GM21360 (cell line): ENCODE data around the gene TMEM270.
A peak's percentile ranks its signal among the peaks of the same experiment; 100 is the strongest.
"Not testable (repeated sequence)": the region's sequence is repeated elsewhere in the genome, so short reads cannot be mapped to it uniquely, and the experiment has no call there.

Experiments used
- ATAC-seq: cut with Tn5 transposase; IDR thresholded peaks from one replicate; pipeline ENCODE4 v1.9.1; 2021; ENCODE audit warnings: mild to moderate bottlenecking, moderate library complexity; ENCODE audit not compliant: unreplicated experiment

Gene TMEM270

DNA sequence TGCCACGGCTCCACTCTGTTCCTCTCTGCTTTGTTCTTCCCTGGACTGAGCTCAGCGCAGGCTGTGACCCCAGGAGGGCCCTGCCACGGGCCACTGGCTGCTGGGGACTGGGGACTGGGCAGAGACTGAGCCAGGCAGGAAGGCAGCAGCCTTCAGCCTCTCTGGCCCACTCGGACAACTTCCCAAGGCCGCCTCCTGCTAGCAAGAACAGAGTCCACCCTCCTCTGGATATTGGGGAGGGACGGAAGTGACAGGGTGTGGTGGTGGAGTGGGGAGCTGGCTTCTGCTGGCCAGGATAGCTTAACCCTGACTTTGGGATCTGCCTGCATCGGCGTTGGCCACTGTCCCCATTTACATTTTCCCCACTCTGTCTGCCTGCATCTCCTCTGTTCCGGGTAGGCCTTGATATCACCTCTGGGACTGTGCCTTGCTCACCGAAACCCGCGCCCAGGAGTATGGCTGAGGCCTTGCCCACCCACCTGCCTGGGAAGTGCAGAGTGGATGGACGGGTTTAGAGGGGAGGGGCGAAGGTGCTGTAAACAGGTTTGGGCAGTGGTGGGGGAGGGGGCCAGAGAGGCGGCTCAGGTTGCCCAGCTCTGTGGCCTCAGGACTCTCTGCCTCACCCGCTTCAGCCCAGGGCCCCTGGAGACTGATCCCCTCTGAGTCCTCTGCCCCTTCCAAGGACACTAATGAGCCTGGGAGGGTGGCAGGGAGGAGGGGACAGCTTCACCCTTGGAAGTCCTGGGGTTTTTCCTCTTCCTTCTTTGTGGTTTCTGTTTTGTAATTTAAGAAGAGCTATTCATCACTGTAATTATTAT lies 28.9 kb upstream of the TMEM270 start:
- ATAC-seq, result no peak

DNA sequence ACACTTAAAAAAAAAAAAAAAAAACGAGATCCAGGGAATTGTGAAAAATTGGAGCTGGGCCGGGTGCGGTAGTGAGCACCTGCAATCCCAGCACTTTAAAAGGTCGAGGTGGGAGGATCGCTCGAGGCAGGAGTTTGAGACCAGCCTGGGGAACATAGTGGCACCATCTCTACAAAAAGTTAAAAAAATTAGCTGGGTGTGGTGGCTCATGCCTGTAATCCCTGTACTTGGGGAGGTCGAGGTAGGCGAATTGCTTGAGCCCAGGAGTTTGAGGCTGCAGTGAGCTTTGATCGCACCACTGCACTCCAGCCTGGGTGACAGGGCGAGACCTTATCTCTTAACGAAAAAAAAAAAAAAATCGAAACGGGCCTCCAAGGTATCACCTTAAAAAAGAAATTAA lies 28.2 kb upstream of the TMEM270 start:
- no peak for ATAC-seq

GRCh38 chr7:73833251-73833919 lies 27.6 kb upstream of the TMEM270 start:
- no peak for ATAC-seq

DNA sequence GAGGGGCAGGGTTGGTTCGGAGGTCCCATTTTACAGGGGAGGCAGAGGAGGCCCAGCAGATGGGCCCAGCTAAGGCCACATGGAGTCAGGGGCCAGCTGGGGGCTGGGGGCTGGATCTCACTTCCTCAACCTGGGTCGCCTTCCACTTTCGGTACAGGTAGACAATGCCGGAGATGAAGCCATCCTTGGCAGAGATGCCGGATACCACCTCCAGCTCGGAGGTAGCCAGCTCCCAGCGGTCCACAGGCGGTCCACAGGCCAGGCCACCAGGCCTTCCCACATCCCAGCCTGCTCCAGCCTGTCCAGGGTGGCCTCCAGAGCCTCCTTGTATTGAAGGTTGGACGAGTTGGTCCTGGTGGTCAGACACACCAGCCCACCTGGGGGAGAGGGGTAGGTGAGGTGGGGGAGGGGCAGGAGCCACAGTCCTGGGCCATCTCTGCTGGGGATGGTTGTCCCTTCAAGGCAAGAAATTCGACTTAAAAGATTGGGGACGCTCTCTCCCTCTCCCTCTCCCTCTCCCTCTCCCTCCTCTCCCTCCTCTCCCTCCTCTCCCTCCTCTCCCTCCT lies 26.2 kb upstream of the TMEM270 start:
- no peak for ATAC-seq

DNA sequence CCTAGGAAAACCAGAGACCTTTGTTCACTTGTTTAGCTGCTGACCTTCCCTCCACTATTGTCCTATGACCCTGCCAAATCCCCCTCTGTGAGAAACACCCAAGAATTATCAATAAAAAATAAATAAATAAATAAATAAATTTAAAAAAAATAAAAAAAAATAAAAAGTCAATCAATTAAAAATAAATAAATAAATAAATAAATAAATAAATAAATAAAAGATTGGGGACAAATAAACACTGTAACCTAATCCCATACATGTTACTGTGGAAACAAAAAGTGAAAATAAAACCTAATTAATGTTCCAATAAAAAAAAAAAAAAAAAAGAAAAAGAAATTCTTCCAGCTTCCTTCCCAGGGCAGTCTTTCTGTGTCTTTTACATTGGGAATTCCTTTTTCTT lies 23.8 kb upstream of the TMEM270 start:
- ATAC-seq, result not testable (repeated sequence)

DNA sequence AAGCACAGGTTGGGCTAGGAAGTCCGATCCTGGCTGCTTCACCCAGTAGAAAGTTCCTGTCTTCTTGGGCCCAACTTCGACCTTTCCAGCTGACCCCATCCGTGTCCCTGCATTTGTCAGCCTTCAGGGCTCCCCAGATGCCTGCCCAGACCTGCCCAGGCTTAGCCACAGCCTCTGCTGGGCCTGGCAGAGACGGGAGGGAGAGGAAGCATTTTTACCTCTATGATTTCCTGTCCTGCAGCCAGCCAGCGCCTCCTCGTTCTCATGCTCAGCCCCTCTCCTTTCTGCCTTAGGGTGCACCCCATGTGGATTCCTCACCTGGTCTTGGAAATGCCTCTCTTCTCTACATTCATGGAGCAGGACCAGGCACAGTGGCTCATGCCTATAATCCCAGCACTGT lies 22.3 kb upstream of the TMEM270 start:
- no peak for ATAC-seq

GRCh38 chr7:73839290-73839689 lies 21.7 kb upstream of the TMEM270 start:
- no peak for ATAC-seq

GRCh38 chr7:73839743-73840714 lies 20.9 kb upstream of the TMEM270 start:
- no peak for ATAC-seq

- no peak for ATAC-seq
These were observed 20.1 kb upstream of the TMEM270 start for GRCh38 chr7:73840715-73841379.

DNA sequence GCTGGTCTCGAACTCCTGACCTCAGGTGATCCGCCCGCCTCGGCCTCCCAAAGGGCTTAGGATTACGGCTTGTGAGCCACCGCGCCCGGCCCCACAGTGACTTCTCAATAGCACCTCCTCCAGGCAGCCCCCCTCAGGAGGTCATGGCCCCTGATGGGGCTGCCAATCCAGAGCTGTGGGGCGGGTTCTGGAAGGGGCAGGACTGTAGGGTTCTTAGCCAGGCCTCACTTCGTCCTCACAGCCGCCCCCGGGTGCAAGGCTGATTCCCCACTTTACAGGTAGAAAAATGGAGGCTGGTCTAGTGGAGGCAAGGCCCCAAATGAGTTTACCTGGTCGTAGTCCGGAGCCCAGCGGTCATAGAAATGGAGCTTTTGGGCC lies 19.3 kb upstream of the TMEM270 start:
- no peak for ATAC-seq

DNA sequence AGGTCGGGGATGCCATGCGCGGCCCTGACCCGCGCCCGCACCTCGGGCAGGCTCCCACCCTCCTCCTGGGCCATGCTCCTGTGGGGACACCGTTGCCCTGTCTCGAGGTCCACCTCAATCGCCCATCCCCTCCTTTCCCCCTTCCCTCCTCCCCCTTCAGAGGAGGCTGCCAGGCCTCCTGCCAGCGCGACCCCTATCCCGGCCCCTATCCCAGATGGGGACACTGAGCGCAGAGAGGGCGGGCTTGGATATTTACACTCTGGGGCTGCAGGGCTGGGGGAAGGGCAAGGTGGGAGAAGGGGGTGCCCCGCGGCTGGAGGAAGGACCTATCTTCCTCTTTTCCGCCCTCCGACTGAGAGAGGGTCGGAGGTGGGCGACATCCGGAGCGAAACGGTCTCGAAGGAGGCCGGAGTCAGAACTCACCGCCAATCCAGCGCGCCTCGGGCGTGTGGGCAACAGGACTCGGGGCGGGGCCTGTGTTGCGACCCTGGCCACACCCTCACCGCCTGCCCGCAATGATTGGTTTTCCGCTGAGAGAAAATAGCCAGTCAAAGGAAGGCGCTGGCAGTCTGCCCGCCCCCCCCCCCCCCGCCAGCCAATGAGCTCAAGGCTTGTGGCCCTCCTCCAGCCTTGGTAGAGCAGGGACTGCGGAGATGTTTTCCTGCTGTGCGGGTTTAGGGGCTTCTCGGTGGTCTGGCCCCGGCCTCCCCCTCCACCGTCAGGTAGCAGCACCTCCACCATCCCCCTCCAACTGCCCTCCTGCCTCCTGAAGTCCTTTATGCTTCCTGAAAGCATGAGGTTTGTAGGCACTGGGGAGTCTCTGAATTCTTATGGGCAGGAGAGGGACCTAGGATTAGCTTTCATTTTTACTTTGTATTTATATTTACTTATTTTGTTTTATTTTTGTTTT lies 18.6 kb upstream of the TMEM270 start, which contains the start of gene METTL27:
Gene METTL27 (minus strand): TSS at position 450 of the 910 bp plus-strand sequence. CDS start 376 bp downstream, at position 74.
- peak; percentile 84 for ATAC-seq

DNA sequence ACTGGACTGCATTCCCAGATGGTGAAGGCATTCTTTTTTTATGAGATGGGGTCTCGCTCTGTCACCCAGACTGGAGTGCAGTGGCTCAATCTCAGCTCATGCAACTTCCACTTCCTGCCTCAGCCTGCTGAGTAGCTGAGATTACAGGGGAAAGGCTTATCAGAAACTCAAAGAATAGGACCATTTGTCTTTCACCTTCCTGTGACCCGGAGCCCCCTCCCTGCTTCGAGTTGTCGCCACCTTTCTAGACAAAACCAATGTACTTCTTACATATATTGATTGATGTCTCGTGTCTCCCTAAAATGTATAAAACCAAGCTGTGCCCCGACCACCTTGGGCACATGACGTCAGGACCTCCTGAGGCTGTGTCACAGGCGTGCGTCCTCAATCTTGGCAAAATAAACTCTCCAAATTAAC lies 16.8 kb upstream of the TMEM270 start:
- ATAC-seq, result no peak

DNA sequence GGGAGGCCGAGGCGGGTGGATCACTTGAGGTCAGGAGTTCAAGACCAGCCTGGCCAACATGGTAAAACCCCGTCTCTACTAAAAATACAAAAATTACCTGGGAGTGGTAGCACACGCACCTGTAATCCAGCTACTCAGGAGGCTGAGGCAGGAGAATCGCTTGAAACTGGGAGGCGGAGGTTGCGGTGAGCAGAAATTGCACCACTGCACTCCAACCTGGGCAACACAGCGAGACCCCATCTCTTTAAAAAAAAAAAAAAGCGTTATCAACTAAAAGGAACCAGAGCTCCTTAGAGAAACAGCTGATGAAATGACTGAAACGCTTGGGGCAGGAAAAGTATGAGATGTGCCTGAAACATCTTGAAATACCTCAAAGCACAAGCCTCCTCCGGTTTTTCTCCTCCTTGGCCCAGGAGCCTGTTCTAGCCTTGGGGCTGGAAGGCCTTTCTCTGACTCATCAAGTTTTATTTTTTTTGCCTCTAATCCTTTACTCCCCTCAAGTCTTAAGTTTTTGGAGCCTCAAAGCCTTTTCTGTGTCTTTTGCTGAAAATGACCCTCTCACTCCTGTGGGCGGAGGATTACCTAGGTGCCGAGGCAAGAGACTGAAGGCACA lies 16.0 kb upstream of the TMEM270 start:
- ATAC-seq, result no peak

DNA sequence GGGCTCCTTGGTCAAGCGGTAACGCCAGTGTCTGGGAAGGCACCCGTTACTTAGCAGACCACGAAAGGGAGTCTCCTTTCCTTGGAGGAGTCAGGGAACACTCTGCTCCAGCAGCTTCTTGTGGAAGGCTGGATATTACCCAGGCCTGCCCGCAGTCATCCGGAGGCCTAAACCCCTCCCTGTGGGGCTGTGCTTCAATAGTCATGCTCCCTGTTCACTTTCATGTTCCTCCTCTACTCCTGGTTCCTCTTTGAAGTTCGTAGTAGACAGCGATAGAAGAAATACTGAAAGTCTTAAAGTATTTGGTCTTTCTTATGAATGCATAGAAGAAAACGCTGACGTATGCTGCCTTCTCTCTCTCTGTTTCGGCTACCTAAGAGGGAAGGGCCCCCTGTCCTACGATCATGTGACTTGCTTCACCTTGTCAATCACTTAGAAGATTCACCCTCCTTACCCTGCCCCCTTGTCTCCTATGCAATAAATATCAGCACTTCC lies 15.2 kb upstream of the TMEM270 start:
- ATAC-seq, result not testable (repeated sequence)

DNA sequence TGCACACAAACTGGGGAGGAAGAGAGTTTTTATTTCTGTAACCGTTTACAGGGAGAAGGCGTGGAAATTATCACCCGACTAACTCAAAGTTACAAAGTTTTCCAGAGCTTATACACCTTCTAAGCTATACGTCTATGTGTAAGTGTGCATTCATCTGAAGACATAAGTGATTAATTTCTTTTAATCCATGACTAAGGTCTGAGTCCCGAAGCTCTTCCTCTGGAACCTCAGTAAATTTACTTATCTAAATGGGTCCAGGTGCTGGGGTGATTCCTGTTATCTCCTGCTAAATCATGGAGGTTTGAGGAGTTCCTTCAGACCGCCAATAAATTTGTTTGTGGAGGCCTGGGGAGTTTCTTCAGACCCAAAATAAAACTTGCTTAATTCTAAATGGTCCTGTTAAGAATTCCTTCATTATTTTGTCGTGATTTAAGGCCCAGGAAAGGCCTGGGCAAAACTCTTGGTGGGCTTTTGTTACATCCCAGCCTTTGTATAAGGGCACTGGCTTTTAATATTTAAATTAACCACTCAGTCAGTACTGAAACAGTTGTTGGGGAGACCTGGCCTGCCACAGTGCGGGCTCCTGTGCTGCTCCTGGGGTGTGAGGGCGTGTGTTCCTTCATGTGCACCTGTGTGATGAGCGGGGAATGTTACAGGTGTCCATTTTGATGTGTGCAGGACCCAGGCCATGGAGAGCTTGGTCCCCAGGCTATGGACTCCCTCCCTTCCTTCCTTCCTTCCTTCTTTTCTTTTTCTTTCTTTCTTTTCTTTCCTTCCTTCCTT lies 12.8 kb upstream of the TMEM270 start:
- no peak for ATAC-seq

DNA sequence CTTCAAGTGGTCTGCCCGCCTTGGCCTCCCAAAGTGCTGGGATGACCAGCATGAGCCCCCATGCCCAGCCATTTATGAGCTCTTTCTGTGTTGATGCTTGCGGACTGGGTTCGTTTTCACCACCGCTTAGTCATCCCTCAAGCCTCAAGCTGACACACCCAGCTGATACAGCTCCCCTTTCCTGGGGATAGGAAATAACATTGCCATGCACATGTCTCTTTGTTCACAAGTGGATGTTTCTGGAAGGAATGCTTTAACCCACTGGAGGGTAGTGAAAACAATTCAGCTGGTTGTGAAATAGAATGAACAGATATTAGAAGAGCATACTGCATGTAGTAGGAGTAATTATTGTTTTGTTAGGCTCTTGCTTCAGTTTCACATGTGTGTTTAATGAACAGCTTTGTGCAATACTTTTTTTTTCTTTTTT lies 10.2 kb upstream of the TMEM270 start:
- ATAC-seq, result no peak

- ATAC-seq, result peak; percentile 82
These were observed 9.3 kb upstream of the TMEM270 start for GRCh38 chr7:73851410-73852338.
